Neural progenitor cell (in vitro differentiated cells): ENCODE measurements around the gene RERE. TPM values are rescaled to one million over a fixed set of nuclear protein-coding genes. Genes with fewer than 3 reads are reported as not detected.
A peak's percentile ranks its signal among the peaks of the same experiment; 100 is the strongest.

Source experiments
- DNase-seq: peaks from one replicate; pipeline ENCODE4 v3.0.0-alpha.2; 2016; ENCODE audit warnings: low spot score
- H2AFZ ChIP-seq: fragments of 200-600 bp; sonication (generic); replicated peaks from 2 replicates; pipeline ENCODE4 v1.6.1; 2016; ENCODE audit warnings: antibody characterized with exemption
- H3F3A ChIP-seq: fragments of 200-600 bp; sonication (generic); 2 replicates; pipeline ENCODE4 v1.6.1; 2016; ENCODE audit warnings: antibody characterized with exemption, low read depth
- H3K27ac ChIP-seq: fragments of 200-600 bp; sonication (generic); 2 replicates; pipeline ENCODE4 v1.5.1; 2016; ENCODE audit warnings: mild to moderate bottlenecking
- H3K27me3 ChIP-seq: fragments of 200-600 bp; sonication (generic); 2 replicates; pipeline ENCODE4 v1.6.1; 2016; ENCODE audit warnings: mild to moderate bottlenecking, moderate library complexity
- H3K36me3 ChIP-seq: fragments of 200-600 bp; sonication (generic); 2 replicates; pipeline ENCODE4 v1.5.1; 2016
- H3K4me1 ChIP-seq: fragments of 200-600 bp; sonication (generic); 2 replicates; pipeline ENCODE4 v1.6.1; 2016; ENCODE audit warnings: mixed run types
- H3K4me2 ChIP-seq: fragments of 200-600 bp; sonication (generic); 2 replicates; pipeline ENCODE4 v1.6.1; 2016
- H3K4me3 ChIP-seq: fragments of 200-600 bp; sonication (generic); 2 replicates; pipeline ENCODE4 v1.5.1; 2016
- H3K79me2 ChIP-seq: fragments of 200-600 bp; sonication (generic); 2 replicates; pipeline ENCODE4 v1.6.1; 2016; ENCODE audit warnings: low read depth
- H3K9ac ChIP-seq: fragments of 200-600 bp; sonication (generic); 2 replicates; pipeline ENCODE4 v1.6.1; 2016
- H3K9me3 ChIP-seq: fragments of 200-600 bp; sonication (generic); 2 replicates; pipeline ENCODE4 v1.5.1; 2016; ENCODE audit warnings: low read depth
- H4K20me1 ChIP-seq: fragments of 200-600 bp; sonication (generic); 2 replicates; pipeline ENCODE4 v1.6.1; 2016; ENCODE audit warnings: low read depth
- H3K27ac Mint-ChIP-seq: 3 replicates; pipeline ENCODE4 v1.8.0; 2021; ENCODE audit warnings: mixed read lengths
- H3K27me3 Mint-ChIP-seq: 2 replicates; pipeline ENCODE4 v1.8.0; 2022; ENCODE audit warnings: low read depth, mild to moderate bottlenecking, inconsistent platforms, moderate library complexity, mixed read lengths; ENCODE audit not compliant: insufficient read depth
- H3K36me3 Mint-ChIP-seq: 3 replicates; pipeline ENCODE4 v1.8.0; 2021; ENCODE audit warnings: mixed read lengths
- H3K4me1 Mint-ChIP-seq: 3 replicates; pipeline ENCODE4 v1.8.0; 2021; ENCODE audit warnings: mixed read lengths
- H3K4me3 Mint-ChIP-seq: 3 replicates; pipeline ENCODE4 v1.8.0; 2021; ENCODE audit warnings: mild to moderate bottlenecking, moderate library complexity, mixed read lengths
- H3K9me3 Mint-ChIP-seq: 3 replicates; pipeline ENCODE4 v1.8.0; 2020; ENCODE audit warnings: mixed read lengths
- CTCF ChIP-seq: fragments of 200-600 bp; sonication (generic); IDR thresholded peaks from 2 replicates; pipeline ENCODE4 v1.5.1; 2017; ENCODE audit warnings: antibody characterized with exemption, mild to moderate bottlenecking
- EZH2 ChIP-seq: fragments of 200-600 bp; sonication (generic); IDR thresholded peaks from 2 replicates; pipeline ENCODE4 v1.6.1; 2017; ENCODE audit warnings: antibody characterized with exemption, mild to moderate bottlenecking, moderate library complexity
- EZH2phosphoT487 ChIP-seq: fragments of 200-600 bp; sonication (generic); IDR thresholded peaks from 2 replicates; pipeline ENCODE4 v1.6.1; 2017; ENCODE audit warnings: antibody characterized with exemption
- total RNA-seq: library from RNA; depleted of rRNA; stranded (reverse); fragments of >200 nt; gene quantifications from 2 replicates; pipeline ENCODE4 v1.2.3, GENCODE V29; 2015; ENCODE audit warnings: low replicate concordance

RERE gene
- total RNA-seq, 1 donor from 2014 or later: 29.8 TPM

GRCh38 chr1:8663090-8663802 lies 154.2 kb downstream of the RERE start:
- Mint-ChIP-seq H3K4me1 (peaks cover 24% of the 10 kb centered on the region), H3K27me3 (no peaks in the 10 kb centered on the region), H3K27ac (no peak overlapping the region), H3K9me3 (no peaks in the 10 kb centered on the region), H3K36me3 (peaks cover 5% of the 10 kb centered on the region), H3K4me3 (no peak overlapping the region)
- H3K4me2 ChIP-seq: no peak overlapping the region
- H3K9ac ChIP-seq: no peak overlapping the region
- H3K36me3 ChIP-seq: no peaks in the 10 kb centered on the region
- no peak for DNase-seq
- H3K4me1 ChIP-seq: peaks cover 42% of the 10 kb centered on the region
- H4K20me1 ChIP-seq: peaks cover 96% of the 10 kb centered on the region
- H3K4me3 ChIP-seq: no peak overlapping the region
- no peak for TF ChIP-seq EZH2
- TF ChIP-seq CTCF: no peak
- no peak for TF ChIP-seq EZH2phosphoT487
- H3K27me3 ChIP-seq: no peaks in the 10 kb centered on the region
- H3K27ac ChIP-seq: no peak overlapping the region
- no peak overlapping the region for H2AFZ ChIP-seq
- H3K9me3 ChIP-seq: no peaks in the 10 kb centered on the region
- peaks cover 100% of the 10 kb centered on the region for H3K79me2 ChIP-seq
- H3F3A ChIP-seq: peaks cover 9% of the 10 kb centered on the region

- no peak overlapping the region for H3K4me3 Mint-ChIP-seq
- DNase-seq: no peak
- Histone ChIP-seq H3K27me3 (no peaks in the 10 kb centered on the region), H2AFZ (no peak overlapping the region), H3K4me3 (no peak overlapping the region), H3F3A (peaks cover 9% of the 10 kb centered on the region), H3K4me2 (no peak overlapping the region), H3K36me3 (no peaks in the 10 kb centered on the region), H4K20me1 (peaks cover 88% of the 10 kb centered on the region), H3K27ac (no peak overlapping the region), H3K4me1 (peaks cover 42% of the 10 kb centered on the region), H3K79me2 (peaks cover 100% of the 10 kb centered on the region), H3K9me3 (no peaks in the 10 kb centered on the region), H3K9ac (no peak overlapping the region)
- H3K36me3 Mint-ChIP-seq: peaks cover 9% of the 10 kb centered on the region
- peak overlapping the region; percentile 16 for H3K27ac Mint-ChIP-seq
- H3K9me3 Mint-ChIP-seq: peaks cover 2% of the 10 kb centered on the region
- peaks cover 16% of the 10 kb centered on the region for H3K4me1 Mint-ChIP-seq
- TF ChIP-seq EZH2 (no peak), EZH2phosphoT487 (no peak), CTCF (no peak)
- no peaks in the 10 kb centered on the region for H3K27me3 Mint-ChIP-seq
These were observed 154.9 kb downstream of the RERE start for GRCh38 chr1:8662380-8663072.

- no peak for DNase-seq
- no peak overlapping the region for H3K27ac ChIP-seq
- H3K4me1 Mint-ChIP-seq: peaks cover 10% of the 10 kb centered on the region
- no peak for TF ChIP-seq EZH2
- no peak for TF ChIP-seq EZH2phosphoT487
- no peak for TF ChIP-seq CTCF
- no peaks in the 10 kb centered on the region for H3K27me3 Mint-ChIP-seq
- peaks cover 83% of the 10 kb centered on the region for H4K20me1 ChIP-seq
- H3K9me3 ChIP-seq: no peaks in the 10 kb centered on the region
- no peaks in the 10 kb centered on the region for H3K27me3 ChIP-seq
- peaks cover 9% of the 10 kb centered on the region for H3F3A ChIP-seq
- H3K27ac Mint-ChIP-seq: no peak overlapping the region
- H3K4me2 ChIP-seq: no peak overlapping the region
- H3K79me2 ChIP-seq: peaks cover 100% of the 10 kb centered on the region
- H3K9me3 Mint-ChIP-seq: peaks cover 2% of the 10 kb centered on the region
- H3K4me1 ChIP-seq: peaks cover 34% of the 10 kb centered on the region
- no peak overlapping the region for H3K4me3 ChIP-seq
- H3K36me3 ChIP-seq: no peaks in the 10 kb centered on the region
- H3K36me3 Mint-ChIP-seq: peaks cover 9% of the 10 kb centered on the region
- H2AFZ ChIP-seq: no peak overlapping the region
- no peak overlapping the region for H3K9ac ChIP-seq
- no peak overlapping the region for H3K4me3 Mint-ChIP-seq
These were observed 156.0 kb downstream of the RERE start for GRCh38 chr1:8661185-8662110.
